ENCODE data around the gene ANKH.
A peak's percentile ranks its signal among the peaks of the same experiment; 100 is the strongest.
"Not testable (repeated sequence)": the region's sequence is repeated elsewhere in the genome, so short reads cannot be mapped to it uniquely, and the experiment has no call there.

Gene ANKH

GRCh38 chr5:14824499-14824898 is 47.1 kb downstream of the ANKH start:
- no peak for DNase-seq

GRCh38 chr5:14821100-14821845 is 50.3 kb downstream of the ANKH start:
- no peak for DNase-seq

GRCh38 chr5:14818931-14819790 is 52.4 kb downstream of the ANKH start:
- DNase-seq, result no peak

DNA sequence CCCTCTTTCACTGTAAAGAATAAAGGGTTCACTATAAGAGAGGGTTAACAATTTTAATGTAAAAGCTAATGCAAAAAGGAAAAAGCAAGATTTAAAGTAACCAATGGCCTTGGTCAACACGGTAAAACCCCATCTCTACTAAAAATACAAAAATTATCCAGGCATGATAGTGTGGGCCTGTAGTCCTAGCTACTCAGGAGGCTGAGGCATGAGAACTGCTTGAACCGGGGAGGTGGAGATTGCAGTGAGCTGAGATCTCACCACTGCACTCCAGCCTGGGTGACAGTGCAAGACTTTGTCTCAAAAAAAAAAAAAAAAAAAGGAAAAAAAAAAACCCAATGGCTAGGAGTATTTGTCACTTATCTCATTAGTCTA is 53.8 kb downstream of the ANKH start:
- not testable (repeated sequence) for DNase-seq

- DNase-seq, result no peak
Observed at GRCh38 chr5:14816999-14817761, 54.4 kb downstream of the ANKH start.

- no peak for DNase-seq
Observed at GRCh38 chr5:14816374-14816998, 55.1 kb downstream of the ANKH start.

GRCh38 chr5:14813747-14814146 is 57.8 kb downstream of the ANKH start:
- no peak for DNase-seq

- DNase-seq, result no peak
Observed at GRCh38 chr5:14812166-14812565, 59.4 kb downstream of the ANKH start.

GRCh38 chr5:14810928-14811572 is 60.5 kb downstream of the ANKH start:
- DNase-seq, result no peak

- DNase-seq, result no peak
Observed at GRCh38 chr5:14810282-14810681, 61.3 kb downstream of the ANKH start.

DNA sequence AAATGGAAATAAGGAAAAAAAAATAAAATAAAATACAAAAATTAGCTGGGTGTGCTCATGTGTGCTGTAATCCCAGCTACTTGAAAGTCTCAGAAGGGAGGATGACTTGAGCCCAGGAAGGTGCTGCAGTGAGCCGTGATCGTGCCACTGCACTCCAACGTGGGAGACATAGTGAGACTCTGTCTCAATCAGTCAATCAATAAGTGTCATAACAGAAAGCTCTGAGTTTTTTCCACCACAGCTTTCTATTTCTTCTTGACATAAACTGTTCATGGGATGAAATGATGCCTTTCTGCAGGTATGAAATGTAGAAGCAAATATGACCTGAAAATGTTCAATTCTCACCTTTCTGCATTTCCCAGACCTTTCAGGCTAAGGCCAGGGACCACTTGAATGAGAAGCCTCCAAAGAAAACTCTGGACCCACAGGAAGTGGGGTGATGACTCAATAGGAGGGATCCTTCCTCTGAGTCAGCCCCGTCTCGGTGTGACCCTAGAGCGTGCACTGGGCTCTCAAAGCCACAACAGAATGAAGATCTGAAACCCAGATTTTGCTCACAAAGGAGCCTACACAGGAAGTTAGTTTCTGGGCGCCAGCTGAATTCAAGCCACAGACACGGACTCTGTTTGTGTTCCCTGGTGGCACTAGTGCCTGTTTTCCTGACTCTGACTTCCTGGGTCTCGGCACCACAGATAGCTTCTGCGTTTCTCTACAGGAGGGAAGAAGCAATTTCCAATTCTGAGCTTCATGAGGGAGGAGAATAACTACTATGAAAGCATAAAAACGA is 62.0 kb downstream of the ANKH start:
- DNase-seq, result peak; percentile 13 to 84

GRCh38 chr5:14807471-14807870 is 64.1 kb downstream of the ANKH start:
- no peak for DNase-seq

- DNase-seq, result no peak
Observed at GRCh38 chr5:14806456-14806855, 65.1 kb downstream of the ANKH start.

DNA sequence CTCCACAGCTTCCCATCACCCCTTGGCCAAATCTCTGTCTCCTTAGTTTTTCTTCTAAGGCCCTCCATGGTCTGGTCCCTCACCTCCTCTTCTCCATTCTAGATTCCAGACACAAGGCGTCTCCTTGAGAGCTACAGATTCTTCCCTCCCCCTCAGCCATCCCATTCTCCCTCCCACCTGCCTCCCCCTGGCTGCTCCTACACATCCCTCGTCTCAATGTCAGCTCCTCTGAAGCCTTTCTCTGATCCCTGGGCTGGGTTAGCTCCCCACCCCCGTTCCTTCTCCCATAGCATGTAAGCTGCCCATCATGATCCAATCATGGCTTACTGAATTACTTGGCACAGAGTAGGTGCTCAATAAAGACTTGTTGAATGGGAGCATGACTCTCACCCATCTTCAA is 69.0 kb downstream of the ANKH start:
- no peak for DNase-seq

GRCh38 chr5:14801792-14802191 is 69.8 kb downstream of the ANKH start:
- no peak for DNase-seq

DNA sequence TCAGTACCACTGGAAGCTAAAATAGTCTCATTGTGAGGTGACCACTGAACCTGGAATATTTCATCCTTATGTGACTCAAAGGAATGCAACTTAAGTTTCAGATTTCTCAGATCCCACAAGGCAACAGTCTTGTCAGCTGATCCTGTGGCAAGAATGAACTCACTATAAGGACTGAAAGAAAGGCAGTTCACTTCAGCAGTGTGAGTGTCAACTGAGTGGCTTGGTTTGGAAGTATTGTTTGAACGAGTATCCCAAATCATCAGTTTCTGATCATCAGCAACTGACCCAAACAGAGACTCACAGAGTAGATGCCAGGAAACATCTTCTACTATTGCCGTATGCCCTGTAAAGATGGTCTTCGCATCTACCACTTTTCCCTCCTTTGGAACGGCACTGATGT is 74.2 kb downstream of the ANKH start:
- DNase-seq, result not testable (repeated sequence)

GRCh38 chr5:14794583-14795230 is 76.9 kb downstream of the ANKH start:
- no peak for DNase-seq

- DNase-seq, result no peak
Observed at GRCh38 chr5:14793851-14794250, 77.7 kb downstream of the ANKH start.

DNA sequence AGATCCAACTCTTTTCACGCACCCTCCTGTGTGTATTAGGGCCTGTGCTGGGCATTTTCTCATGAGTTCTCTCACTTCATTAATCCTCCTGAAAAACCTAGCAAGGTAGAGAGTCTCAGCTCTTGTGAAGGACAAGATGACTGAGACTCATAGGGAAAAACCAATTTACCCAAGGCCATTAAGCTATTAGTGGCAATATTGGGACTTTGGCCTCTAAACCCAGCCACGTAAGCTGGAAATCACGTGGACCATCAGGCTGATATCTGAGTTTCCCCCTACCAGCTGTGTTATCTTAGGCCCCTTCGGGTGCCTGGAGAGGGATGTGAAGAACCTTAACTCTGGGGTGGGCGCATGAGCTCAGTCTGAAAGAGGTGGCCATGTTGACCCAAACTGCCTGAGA is 80.7 kb downstream of the ANKH start:
- DNase-seq, result no peak

DNA sequence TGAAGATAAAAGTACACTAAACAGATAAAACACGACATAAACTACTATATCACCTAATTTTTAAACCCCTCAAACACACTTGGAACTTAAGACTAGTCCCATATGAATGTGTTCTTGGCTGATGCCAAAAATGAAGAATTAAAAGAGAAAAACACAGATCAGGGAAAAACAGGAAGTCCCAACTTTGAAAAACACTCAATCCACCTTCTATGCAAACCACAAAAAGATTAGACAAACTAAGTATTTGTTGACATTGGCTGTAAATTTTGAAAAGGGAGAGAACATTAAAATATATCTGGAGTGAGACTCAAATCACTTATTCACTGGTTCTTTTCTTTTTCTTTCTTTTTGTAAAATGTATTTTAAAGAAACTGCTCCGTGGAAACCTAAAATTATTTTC is 81.4 kb downstream of the ANKH start:
- no peak for DNase-seq
